Hematopoietic multipotent progenitor cell treated with erythropoietin and hydrocortisone succinate and interleukin-3 and kit ligand, for 4 days (in vitro differentiated cells): ENCODE data around the gene DYRK1A.

Experiments used
- DNase-seq: peaks from one replicate; pipeline ENCODE4 v3.0.0-alpha.2; 2015

Gene DYRK1A

DNA sequence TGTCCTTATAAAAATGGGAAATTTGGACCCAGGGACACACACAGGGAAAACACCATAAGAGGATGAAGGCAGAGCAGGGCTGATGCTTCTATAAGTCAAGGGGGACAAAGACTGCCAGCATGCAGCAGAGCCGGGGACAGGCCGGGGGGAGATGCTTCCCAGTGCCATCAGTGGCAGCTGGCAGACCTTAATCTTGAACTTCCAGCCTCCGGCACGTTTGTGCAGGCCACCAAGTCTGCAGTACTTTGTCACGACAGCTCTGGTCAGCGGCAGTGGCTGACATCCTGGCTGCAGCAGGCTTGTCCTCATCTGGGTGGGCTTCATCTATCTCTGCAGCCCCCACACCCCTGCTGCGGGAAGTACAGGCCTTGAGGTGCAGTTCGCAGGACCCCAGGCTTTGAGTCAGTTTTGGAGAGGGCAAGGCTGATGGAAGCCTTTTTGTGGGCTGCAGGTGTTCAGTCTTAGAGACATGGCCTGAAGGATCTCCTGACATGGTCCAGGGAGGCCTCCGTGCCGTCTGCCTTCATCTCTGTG, 186.0 kb downstream of the DYRK1A start:
- DNase-seq = no peak

- DNase-seq = no peak
Observed at GRCh38 chr21:37553078-37553481, 186.5 kb downstream of the DYRK1A start.

GRCh38 chr21:37554661-37555379, 188.2 kb downstream of the DYRK1A start:
- no peak for DNase-seq

- DNase-seq = no peak
Observed at GRCh38 chr21:37555672-37556261, 189.2 kb downstream of the DYRK1A start.

- DNase-seq = no peak
Observed at GRCh38 chr21:37557261-37557950, 190.8 kb downstream of the DYRK1A start.

DNA sequence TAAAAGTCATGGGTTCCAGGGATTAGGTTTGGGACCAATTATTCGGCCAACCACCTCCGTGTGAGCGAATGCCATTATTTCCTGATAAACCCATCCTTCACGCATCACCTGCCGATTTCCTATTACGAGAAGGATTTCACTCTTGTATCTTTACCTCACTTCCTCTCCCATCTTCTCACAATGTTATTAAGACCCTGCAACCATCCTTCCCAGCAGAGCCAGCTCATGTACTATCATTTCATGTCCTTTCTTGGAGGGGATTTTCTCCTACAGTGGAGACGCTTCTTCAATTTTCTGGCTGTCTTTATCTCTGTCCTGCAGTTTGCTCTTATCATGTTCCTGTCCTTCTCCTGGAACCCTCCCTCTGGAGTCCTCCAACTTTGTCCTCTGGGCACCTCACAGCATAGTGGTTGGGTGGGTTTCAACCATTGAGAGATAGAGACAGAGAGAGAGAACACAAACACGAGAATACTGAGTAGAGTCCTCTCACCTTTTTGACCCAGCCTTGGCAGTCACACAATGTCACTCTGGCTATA, 192.2 kb downstream of the DYRK1A start:
- DNase-seq = peak; percentile 59

DNA sequence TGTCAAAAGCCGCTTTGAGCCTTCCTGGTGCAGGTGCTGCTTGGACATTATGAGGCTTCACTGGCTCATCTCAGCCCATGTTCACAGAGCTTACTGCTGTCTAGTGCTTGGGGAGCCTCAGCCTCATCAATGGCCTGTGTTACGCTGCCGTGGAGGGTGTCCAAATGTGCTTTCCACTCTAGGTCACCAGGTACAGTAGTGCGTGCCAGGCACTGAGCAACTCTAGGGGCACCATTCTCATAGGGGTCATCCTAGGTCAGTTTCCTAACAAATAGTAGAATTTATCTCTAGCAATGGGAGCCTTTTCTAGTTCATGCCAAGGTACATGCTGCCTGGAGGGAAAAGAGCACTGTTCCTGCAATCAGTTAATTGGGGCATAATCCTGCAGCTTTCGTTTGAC, 193.8 kb downstream of the DYRK1A start:
- DNase-seq = no peak

DNA sequence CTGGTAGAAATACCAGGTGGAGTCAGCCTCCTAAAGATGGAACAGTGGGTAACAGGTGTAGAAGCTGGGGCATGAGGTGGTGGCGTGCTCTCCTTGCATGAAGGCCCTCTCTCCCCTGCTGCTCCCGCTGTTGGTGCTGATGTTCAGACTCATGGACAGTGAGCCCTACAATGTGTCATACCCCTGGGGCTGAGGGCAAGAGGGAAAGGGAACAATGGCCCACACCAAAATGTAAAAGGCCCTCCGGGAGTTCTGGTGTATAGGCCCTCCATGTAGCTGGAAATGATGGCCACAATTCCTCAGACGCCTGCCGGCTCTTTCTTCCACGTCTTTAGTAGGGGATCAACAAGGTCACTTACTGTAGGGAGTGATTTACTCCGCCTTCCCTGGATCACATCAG, 194.9 kb downstream of the DYRK1A start:
- DNase-seq = no peak

DNA sequence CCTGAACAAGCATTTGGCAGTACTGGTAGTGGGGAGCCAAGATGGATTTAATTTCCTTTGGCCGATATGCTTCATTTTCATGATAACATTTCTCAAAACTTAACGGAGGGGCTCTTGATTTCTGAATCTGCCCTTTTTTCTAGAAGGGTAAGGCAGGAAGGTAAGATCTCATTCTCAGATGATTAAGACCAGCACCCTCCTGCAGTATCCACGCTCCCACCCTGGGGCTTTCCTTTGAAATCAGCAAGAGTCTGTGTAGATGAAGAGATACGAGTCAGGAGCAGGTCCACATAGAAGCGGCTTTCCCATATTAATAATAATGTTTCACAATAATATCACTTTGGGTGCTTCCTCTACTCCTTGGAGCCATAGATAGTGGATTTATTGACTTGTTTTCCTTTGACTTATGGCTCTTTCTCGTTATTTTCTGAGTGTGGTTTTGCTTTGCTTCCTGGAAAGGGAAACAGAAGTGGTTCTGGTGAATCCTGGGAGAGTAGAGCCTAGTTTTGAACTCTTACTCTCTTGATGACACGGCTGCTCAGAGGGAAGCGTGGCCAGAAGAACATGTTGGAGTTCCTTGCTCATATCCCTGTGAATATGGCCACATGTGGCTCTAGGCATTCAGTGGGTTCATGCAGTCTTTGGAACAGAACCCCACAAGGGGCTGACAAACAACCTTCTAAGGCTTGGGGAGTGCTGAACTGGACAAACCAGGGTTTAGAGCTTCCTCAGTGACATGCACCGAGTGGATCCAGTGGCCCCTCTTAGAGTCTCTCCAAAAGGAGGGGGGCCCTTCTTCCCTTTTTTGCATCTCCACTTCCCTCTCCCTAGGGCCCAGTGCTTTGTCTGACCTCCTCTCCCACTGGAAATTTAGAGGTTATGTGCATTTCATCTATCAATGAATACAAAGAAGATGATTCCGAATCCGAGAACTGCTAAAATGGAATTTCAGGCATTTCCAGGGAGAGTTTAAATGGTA, 195.7 kb downstream of the DYRK1A start:
- no peak for DNase-seq

- no peak for DNase-seq
Observed at GRCh38 chr21:37562920-37563640, 196.5 kb downstream of the DYRK1A start.

DNA sequence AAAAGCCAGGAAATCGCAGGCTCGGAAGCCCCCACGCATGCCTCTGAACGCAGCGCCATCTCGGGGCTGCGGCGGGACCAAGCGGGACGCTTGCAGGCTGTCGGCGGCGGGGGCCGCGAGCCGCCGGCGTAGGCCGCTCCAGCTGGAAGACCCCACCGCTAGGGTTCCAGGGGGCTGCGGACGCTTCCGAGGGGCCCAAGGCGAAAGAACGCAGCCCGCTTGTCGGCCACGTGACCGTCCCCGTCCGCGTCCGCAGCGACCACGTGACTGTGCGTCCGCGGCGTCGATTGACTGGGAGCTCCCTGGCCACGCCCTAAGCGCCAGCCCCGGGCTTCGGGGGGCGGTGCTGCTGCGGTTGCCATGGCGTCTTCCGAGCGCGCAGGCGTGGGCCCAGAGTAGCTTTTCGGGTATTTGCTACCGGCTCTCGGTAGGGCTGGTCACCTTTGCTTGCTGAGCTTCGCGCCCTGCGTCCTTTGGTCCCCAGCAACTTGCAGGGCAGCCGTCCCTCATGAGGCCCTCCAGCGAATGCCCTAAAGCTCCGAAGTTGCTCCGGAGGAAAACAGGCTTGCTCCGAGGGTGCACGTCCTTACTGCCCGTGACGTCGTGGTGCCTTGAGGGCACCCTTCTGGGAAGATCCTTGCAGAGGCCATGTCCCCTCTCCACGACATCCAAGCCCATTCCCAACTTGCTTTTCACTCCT, 197.2 kb downstream of the DYRK1A start:
- peak; percentile 97 for DNase-seq

GRCh38 chr21:37564341-37564923, 197.9 kb downstream of the DYRK1A start:
- DNase-seq = peak; percentile 92

GRCh38 chr21:37564924-37565529, 198.5 kb downstream of the DYRK1A start:
- no peak for DNase-seq

GRCh38 chr21:37565530-37566223, 199.1 kb downstream of the DYRK1A start:
- DNase-seq = peak; percentile 63

GRCh38 chr21:37566790-37567615, 200.4 kb downstream of the DYRK1A start:
- DNase-seq = no peak

DNA sequence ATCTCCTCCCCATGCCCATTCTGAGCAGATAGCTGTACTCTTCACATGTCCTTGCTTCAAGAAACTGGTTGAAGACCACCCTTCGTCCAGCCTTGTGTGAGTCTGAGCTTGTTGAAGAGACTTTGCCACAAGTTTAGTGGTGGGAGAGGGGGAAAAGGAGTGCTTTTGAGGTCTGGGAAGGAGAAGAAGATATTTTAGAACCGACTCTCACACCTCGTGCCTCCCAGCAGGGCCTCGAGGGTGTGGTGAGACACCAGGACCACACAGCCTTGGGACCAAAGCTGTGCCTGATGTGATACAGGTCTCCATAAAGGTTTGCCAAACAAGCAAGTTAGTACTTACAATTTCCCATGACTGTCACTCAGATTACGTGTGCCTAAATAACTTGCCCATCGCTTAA, 201.8 kb downstream of the DYRK1A start:
- DNase-seq = no peak

DNA sequence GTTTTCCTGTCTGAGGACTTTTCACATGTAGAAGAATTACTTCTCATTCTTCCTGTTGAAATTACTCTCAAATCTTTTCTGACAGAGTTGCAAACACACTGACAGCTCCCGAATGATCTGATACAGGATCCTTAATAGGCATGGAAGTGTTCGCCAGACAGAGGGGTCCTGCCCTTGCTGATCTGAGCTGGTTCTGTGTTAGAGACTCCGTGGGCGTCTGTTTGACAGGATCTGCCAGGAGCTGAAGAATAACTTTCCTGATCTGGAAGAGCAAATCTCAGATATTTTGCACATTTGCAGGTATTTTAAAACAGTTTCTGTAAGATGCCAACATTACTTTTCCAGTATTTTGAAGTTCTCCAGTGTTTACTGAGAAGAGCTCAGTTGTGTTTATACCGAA, 202.3 kb downstream of the DYRK1A start:
- no peak for DNase-seq

DNA sequence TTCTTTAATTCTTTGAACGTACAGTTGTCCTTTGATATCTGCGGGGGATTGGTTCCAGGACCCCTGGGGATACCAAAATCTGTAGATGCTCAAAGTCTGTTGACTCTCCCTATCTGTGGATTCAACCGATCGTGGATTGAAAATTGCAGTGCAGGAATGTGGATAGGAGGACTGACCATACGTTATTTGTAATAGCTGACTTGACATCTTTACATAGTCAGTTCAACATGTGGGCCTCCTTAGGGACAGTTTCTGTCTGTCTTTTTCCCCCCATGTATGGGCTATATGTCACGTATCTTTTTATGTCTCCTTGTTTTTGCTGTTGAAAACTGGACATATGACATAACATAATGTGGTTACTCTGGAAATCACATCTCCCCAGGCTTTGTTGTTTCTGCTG, 204.9 kb downstream of the DYRK1A start:
- no peak for DNase-seq

- no peak for DNase-seq
Observed at GRCh38 chr21:37574316-37574715, 207.7 kb downstream of the DYRK1A start.
